D721Med (cell line): Measurements from ENCODE around the gene WAS.
"Not testable (repeated sequence)": the region's sequence is repeated elsewhere in the genome, so short reads cannot be mapped to it uniquely, and the experiment has no call there.

Experiments
- DNase-seq: peaks from one replicate; pipeline ENCODE4 v3.0.0; 2011; ENCODE audit warnings: low spot score; ENCODE audit not compliant: insufficient read length
- FAIRE-seq: peaks from 2 replicates; lab custom pipeline; 2011; peaks lifted over from hg19 to GRCh38; lab: Jason Lieb, UNC
- CTCF ChIP-seq: IDR thresholded peaks from 2 replicates; pipeline ENCODE4 v1.5.1; 2012; ENCODE audit warnings: mild to moderate bottlenecking, control low read depth; ENCODE audit not compliant: insufficient read depth; ENCODE audit errors: missing control alignments

Gene WAS

GRCh38 chrX:48689208-48689920 lies 5.8 kb downstream of the WAS start:
- no peak for TF ChIP-seq CTCF
- FAIRE-seq (no peak), DNase-seq (no peak)

- not testable (repeated sequence) for FAIRE-seq, DNase-seq
Observed at GRCh38 chrX:48691746-48692145, 8.1 kb downstream of the WAS start.

- DNase-seq (no peak), FAIRE-seq (no peak)
- no peak for TF ChIP-seq CTCF
Observed at GRCh38 chrX:48694776-48695533, 11.4 kb downstream of the WAS start.

GRCh38 chrX:48695534-48695896 lies 11.9 kb downstream of the WAS start:
- no peak for FAIRE-seq
- no peak for DNase-seq
- TF ChIP-seq CTCF, result no peak

- no peak for TF ChIP-seq CTCF
- DNase-seq, result no peak
- no peak for FAIRE-seq
Observed at GRCh38 chrX:48695925-48696300, 12.3 kb downstream of the WAS start.

- DNase-seq (peak; percentile 68), FAIRE-seq (no peak)
- no peak for TF ChIP-seq CTCF
Observed at GRCh38 chrX:48696301-48696908, 12.8 kb downstream of the WAS start, which contains the start of gene SUV39H1. Gene SUV39H1, plus strand, starts transcription at chrX:48696734. Its CDS starts 51 bp downstream, at chrX:48696785.

GRCh38 chrX:48696909-48697727 lies 13.5 kb downstream of the WAS start:
- FAIRE-seq (no peak), DNase-seq (no peak)
- TF ChIP-seq CTCF, result no peak
